Activated naive CD8-positive, alpha-beta T cell treated with anti-CD3 and anti-CD28 coated beads, Interleukin-2, amount 10 ng/mL, durations not matched to agents 7 days and 5 days (primary cell): ENCODE data around the gene TP53TG3F. TPM values are rescaled to one million over a fixed set of nuclear protein-coding genes. Genes with fewer than 3 reads are reported as not detected.
"Not testable (repeated sequence)": the region's sequence is repeated elsewhere in the genome, so short reads cannot be mapped to it uniquely, and the experiment has no call there.

Experiments
- ATAC-seq: fragments of 150-1000 bp; cut with Tn5 transposase; one replicate; pipeline ENCODE4 v1.10.0; 2021; ENCODE audit warnings: low read depth, moderate library complexity
- POLR2A ChIA-PET: fragments of 350-600 bp; sonication (Branson Sonifier 250); formaldehyde crosslinking; loops from one replicate; lab custom pipeline; 2021; ENCODE audit warnings: antibody characterized with exemption; lab: Charles Lee
- DNase-seq: peaks from one replicate; pipeline ENCODE4 v3.0.0; 2021
- H3K27ac Mint-ChIP-seq: one replicate; pipeline ENCODE4 v1.8.0; 2022; ENCODE audit warnings: mild to moderate bottlenecking, mixed read lengths
- H3K27me3 Mint-ChIP-seq: one replicate; pipeline ENCODE4 v1.8.0; 2022; ENCODE audit warnings: mild to moderate bottlenecking, moderate library complexity, mixed read lengths
- H3K36me3 Mint-ChIP-seq: one replicate; pipeline ENCODE4 v1.8.0; 2021; ENCODE audit warnings: mild to moderate bottlenecking, mixed read lengths
- H3K4me1 Mint-ChIP-seq: one replicate; pipeline ENCODE4 v1.8.0; 2021; ENCODE audit warnings: mixed read lengths
- H3K4me3 Mint-ChIP-seq: one replicate; pipeline ENCODE4 v1.8.0; 2022; ENCODE audit warnings: mild to moderate bottlenecking, moderate library complexity, mixed read lengths
- H3K9me3 Mint-ChIP-seq: one replicate; pipeline ENCODE4 v1.8.0; 2021; ENCODE audit warnings: mixed read lengths
- total RNA-seq, 2 experiments: library from RNA; stranded (reverse); gene quantifications; one replicate each; pipeline ENCODE4 v1.2.3, GENCODE V29; 2021

Gene TP53TG3F
- not detected for total RNA-seq

- H3K4me1 Mint-ChIP-seq, H3K9me3 Mint-ChIP-seq, H3K4me3 Mint-ChIP-seq, POLR2A ChIA-PET, H3K27ac Mint-ChIP-seq, DNase-seq, ATAC-seq, H3K36me3 Mint-ChIP-seq, H3K27me3 Mint-ChIP-seq: not testable (repeated sequence)
Measured at GRCh38 chr16:33459312-33459711, at the start of gene TP53TG3F. TSS of gene TP53TG3F (plus strand) at chr16:33459612. CDS start at chr16:33459680, 68 bp downstream.

GRCh38 chr16:33491611-33492010 lies 32.2 kb downstream of the TP53TG3F start:
- H3K27ac Mint-ChIP-seq, H3K4me3 Mint-ChIP-seq, H3K4me1 Mint-ChIP-seq, H3K27me3 Mint-ChIP-seq, H3K9me3 Mint-ChIP-seq, POLR2A ChIA-PET, ATAC-seq, H3K36me3 Mint-ChIP-seq, DNase-seq: not testable (repeated sequence)

GRCh38 chr16:33507231-33507630 lies 47.8 kb downstream of the TP53TG3F start:
- H3K9me3 Mint-ChIP-seq, H3K36me3 Mint-ChIP-seq, DNase-seq, H3K27me3 Mint-ChIP-seq, H3K4me1 Mint-ChIP-seq, H3K4me3 Mint-ChIP-seq, POLR2A ChIA-PET, H3K27ac Mint-ChIP-seq, ATAC-seq: not testable (repeated sequence)

GRCh38 chr16:33509070-33509469 lies 49.7 kb downstream of the TP53TG3F start:
- H3K36me3 Mint-ChIP-seq, POLR2A ChIA-PET, H3K27me3 Mint-ChIP-seq, H3K4me3 Mint-ChIP-seq, H3K4me1 Mint-ChIP-seq, ATAC-seq, DNase-seq, H3K27ac Mint-ChIP-seq, H3K9me3 Mint-ChIP-seq: not testable (repeated sequence)

- H3K4me3 Mint-ChIP-seq, POLR2A ChIA-PET, H3K4me1 Mint-ChIP-seq, H3K27ac Mint-ChIP-seq, H3K27me3 Mint-ChIP-seq, DNase-seq, H3K9me3 Mint-ChIP-seq, H3K36me3 Mint-ChIP-seq, ATAC-seq: not testable (repeated sequence)
Measured at GRCh38 chr16:33509906-33510305, 50.5 kb downstream of the TP53TG3F start.

Other genes starting within 250 kb of the TP53TG3F start
- gene TP53TG3E, start 155.3 kb upstream of the TP53TG3F start, total RNA-seq, result not detected
- not detected for gene TP53TG3B, start 98.8 kb upstream of the TP53TG3F start, total RNA-seq